Endometrium (tissue), 2 donors: ENCODE data around the gene ZSCAN30.

ENCODE experiments used
- FAIRE-seq: peaks from 2 replicates; lab custom pipeline; 2012; peaks lifted over from hg19 to GRCh38; lab: Jason Lieb, UNC
- donor health status: control.
- donor health status: control.

ZSCAN30 gene

GRCh38 chr18:35290094-35290735, at the start of gene ZSCAN30:
Gene ZSCAN30, minus strand, starts transcription at chr18:35290229. Its CDS starts 25,877 bp downstream, at chr18:35264352.
- FAIRE-seq = peak; percentile 41

GRCh38 chr18:35337286-35337685, 47.3 kb upstream of the ZSCAN30 start:
- no peak for FAIRE-seq

GRCh38 chr18:35335866-35336265, 45.8 kb upstream of the ZSCAN30 start:
- no peak for FAIRE-seq

- no peak for FAIRE-seq
Measured at GRCh38 chr18:35334821-35335220, 44.8 kb upstream of the ZSCAN30 start.

GRCh38 chr18:35334212-35334611, 44.2 kb upstream of the ZSCAN30 start:
- no peak for FAIRE-seq

- no peak for FAIRE-seq
Measured at GRCh38 chr18:35331367-35332087, 41.5 kb upstream of the ZSCAN30 start.

- no peak for FAIRE-seq
Measured at GRCh38 chr18:35328868-35329267, 38.8 kb upstream of the ZSCAN30 start.

GRCh38 chr18:35326695-35327387, 36.8 kb upstream of the ZSCAN30 start:
- FAIRE-seq = no peak

- no peak for FAIRE-seq
Measured at GRCh38 chr18:35324926-35325655, 35.1 kb upstream of the ZSCAN30 start.

- no peak for FAIRE-seq
Measured at GRCh38 chr18:35322486-35323458, 32.7 kb upstream of the ZSCAN30 start.

GRCh38 chr18:35311496-35311895, 21.5 kb upstream of the ZSCAN30 start:
- FAIRE-seq = no peak

- no peak for FAIRE-seq
Measured at GRCh38 chr18:35306588-35307250, 16.7 kb upstream of the ZSCAN30 start.

- FAIRE-seq = no peak
Measured at GRCh38 chr18:35303610-35304009, 13.6 kb upstream of the ZSCAN30 start.

GRCh38 chr18:35296060-35296459, 6.0 kb upstream of the ZSCAN30 start:
- no peak for FAIRE-seq

- no peak for FAIRE-seq
Measured at GRCh38 chr18:35291166-35291565, 1.1 kb upstream of the ZSCAN30 start.

GRCh38 chr18:35289727-35290093, 319 bp downstream of the ZSCAN30 start:
- no peak for FAIRE-seq

GRCh38 chr18:35289293-35289692, 736 bp downstream of the ZSCAN30 start:
- FAIRE-seq = no peak

- no peak for FAIRE-seq
Measured at GRCh38 chr18:35284841-35285240, 5.2 kb downstream of the ZSCAN30 start.

- no peak for FAIRE-seq
Measured at GRCh38 chr18:35283923-35284794, 5.9 kb downstream of the ZSCAN30 start.

GRCh38 chr18:35282353-35282752, 7.7 kb downstream of the ZSCAN30 start:
- no peak for FAIRE-seq
